22Rv1 (cell line): ENCODE measurements around the gene ECT2.
A peak's percentile ranks its signal among the peaks of the same experiment; 100 is the strongest.
"Not testable (repeated sequence)": the region's sequence is repeated elsewhere in the genome, so short reads cannot be mapped to it uniquely, and the experiment has no call there.

ENCODE experiments used
- H3K27ac ChIP-seq: fragments of 450-650 bp; 2 replicates; pipeline ENCODE4 v1.5.1; 2017
- ZFX ChIP-seq: fragments of 450-650 bp; IDR thresholded peaks from 2 replicates; pipeline ENCODE4 v1.6.1; 2017; ENCODE audit warnings: antibody characterized with exemption, borderline replicate concordance
- TF ChIP-seq, protein P1 (sequence below): fragments of 450-650 bp; IDR thresholded peaks from 2 replicates; pipeline ENCODE4 v1.5.1; 2017; ENCODE audit warnings: mild to moderate bottlenecking

ECT2 gene, protein sequence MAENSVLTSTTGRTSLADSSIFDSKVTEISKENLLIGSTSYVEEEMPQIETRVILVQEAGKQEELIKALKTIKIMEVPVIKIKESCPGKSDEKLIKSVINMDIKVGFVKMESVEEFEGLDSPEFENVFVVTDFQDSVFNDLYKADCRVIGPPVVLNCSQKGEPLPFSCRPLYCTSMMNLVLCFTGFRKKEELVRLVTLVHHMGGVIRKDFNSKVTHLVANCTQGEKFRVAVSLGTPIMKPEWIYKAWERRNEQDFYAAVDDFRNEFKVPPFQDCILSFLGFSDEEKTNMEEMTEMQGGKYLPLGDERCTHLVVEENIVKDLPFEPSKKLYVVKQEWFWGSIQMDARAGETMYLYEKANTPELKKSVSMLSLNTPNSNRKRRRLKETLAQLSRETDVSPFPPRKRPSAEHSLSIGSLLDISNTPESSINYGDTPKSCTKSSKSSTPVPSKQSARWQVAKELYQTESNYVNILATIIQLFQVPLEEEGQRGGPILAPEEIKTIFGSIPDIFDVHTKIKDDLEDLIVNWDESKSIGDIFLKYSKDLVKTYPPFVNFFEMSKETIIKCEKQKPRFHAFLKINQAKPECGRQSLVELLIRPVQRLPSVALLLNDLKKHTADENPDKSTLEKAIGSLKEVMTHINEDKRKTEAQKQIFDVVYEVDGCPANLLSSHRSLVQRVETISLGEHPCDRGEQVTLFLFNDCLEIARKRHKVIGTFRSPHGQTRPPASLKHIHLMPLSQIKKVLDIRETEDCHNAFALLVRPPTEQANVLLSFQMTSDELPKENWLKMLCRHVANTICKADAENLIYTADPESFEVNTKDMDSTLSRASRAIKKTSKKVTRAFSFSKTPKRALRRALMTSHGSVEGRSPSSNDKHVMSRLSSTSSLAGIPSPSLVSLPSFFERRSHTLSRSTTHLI

DNA sequence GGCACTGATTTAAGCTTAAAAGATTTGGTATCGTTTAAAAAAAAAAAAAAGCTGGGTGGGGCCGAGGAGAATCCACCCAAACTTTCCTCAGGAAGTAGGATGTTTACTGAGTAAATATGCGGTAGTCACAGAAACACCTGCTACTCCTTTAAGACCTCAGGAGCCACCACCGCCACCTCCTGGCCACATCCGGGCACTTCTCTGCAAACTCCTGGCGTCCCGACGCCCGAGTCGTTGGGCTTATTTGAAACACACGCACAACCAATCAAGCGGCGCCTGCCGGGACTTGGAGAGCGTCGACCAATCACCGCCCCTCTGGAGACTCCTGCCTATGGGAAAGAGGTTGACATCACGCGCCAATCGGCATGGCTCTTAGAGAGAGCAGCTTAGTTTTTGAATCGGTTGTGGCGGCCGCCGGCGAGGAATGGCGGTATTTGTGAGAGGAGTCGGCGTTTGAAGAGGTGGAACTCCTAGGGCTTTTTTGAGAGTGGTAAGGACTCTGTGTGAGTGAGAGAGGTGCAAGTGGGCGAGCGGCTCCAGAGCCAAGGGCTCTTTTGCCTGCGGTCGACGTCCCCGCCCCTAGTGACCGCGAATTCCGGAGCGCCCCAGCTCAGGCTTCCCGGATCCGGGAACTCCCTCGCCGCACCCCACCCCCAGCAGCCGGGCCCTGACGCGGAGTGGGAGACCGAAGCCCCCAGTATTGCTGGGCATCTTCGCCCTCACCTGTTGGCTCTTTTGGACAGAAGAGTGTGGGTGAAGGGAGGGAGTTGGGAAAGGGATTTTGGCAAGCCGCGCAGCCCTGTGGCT lies at the start of gene ECT2:
Gene ECT2, plus strand, starts transcription at position 359 of the 807 bp plus-strand sequence. CDS start 3,805 bp downstream, outside the sequence.
- H3K27ac ChIP-seq, result peak within 1 kb of the TSS; percentile 88
- TF ChIP-seq ZFX, result no peak
- TF ChIP-seq, protein P1, sequence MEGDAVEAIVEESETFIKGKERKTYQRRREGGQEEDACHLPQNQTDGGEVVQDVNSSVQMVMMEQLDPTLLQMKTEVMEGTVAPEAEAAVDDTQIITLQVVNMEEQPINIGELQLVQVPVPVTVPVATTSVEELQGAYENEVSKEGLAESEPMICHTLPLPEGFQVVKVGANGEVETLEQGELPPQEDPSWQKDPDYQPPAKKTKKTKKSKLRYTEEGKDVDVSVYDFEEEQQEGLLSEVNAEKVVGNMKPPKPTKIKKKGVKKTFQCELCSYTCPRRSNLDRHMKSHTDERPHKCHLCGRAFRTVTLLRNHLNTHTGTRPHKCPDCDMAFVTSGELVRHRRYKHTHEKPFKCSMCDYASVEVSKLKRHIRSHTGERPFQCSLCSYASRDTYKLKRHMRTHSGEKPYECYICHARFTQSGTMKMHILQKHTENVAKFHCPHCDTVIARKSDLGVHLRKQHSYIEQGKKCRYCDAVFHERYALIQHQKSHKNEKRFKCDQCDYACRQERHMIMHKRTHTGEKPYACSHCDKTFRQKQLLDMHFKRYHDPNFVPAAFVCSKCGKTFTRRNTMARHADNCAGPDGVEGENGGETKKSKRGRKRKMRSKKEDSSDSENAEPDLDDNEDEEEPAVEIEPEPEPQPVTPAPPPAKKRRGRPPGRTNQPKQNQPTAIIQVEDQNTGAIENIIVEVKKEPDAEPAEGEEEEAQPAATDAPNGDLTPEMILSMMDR, result peak; percentile 91

DNA sequence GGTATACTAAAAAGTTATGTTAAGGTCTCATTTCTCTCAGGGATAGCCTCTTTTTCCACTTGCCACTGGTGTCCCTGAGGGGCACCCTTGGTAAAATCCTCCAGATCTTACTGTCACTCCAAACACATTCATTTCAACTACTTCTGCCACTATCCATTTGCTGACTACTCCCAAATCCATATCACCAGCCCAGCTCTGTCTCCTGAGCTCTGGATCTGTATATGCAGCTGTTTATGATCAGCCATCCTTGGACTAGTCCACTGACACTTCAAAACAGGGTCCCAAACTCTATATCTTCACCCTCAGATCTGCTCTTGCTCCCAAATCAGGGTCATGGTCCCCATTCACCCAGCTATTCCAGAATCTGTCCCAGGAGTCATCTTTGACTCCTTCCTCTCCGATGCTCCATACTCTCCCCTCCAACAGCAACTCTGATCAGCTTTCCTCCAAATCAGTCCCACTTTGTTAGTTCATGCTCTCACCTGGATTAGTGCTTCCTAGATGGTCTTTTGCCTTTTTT lies 49.5 kb upstream of the ECT2 start:
- no peak overlapping the region for H3K27ac ChIP-seq

DNA sequence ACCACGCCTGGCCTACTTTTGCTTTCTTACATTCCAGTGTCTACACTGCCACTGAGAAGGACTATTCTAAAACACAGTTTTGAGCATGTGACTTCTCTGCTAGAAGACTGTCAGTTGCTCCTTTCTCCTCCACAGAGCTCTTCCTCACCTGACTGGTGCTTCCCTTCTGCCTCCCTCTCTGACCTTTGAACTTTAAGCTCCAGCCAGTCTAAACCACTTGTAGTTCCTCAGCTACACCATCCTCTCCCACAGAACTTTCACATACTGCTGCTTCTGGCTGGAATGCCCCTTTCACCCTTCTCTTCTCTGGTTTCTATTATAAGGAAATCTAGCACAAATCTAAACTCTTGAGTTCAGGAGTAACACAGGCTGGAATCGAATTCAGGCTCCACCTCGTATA lies 48.8 kb upstream of the ECT2 start:
- no peak for TF ChIP-seq ZFX
- TF ChIP-seq, protein P1, result no peak
- H3K27ac ChIP-seq, result no peak overlapping the region

More for the DNA sequence above, 49.5 kb upstream of the ECT2 start:
- TF ChIP-seq, protein P1, result no peak
- TF ChIP-seq ZFX, result no peak

DNA sequence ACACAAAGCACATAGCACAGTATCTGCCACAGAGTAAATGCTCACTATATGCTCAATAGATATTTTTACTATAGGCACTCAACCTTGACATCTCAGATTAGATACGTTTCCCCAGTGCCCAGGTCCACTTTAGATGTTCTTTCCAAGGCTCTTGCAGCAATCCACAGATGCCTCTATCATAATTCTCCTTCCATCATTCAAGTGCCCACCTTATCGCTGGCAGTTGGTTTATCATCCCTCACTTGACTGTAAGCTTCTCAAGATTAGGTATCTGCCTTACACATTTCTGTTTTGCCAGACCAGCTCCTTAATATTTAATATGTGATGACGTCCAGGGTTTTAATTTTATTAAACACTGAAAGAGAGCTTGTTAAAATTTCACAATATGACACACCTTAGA lies 48.3 kb upstream of the ECT2 start:
- TF ChIP-seq, protein P1, result no peak
- no peak for TF ChIP-seq ZFX
- no peak overlapping the region for H3K27ac ChIP-seq

DNA sequence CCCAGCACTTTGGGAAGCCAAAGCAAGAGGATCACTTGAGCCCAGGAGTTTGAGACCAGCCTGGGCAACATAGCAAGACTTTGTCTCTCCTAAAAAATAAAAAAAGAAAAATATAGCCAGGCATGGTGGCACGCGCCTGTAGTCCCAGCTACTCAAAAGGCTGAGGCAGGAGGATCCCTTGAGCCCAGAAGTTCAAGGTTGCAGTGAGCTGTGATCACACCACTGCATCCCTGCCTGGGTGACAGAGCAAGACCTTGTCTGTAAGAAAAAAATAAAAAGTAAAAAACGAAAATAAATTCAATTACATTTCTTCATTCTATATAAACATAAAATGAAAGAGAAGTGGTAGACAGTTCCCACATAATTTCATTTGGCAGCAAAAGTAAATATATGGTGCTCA lies 47.8 kb upstream of the ECT2 start:
- H3K27ac ChIP-seq, result not testable (repeated sequence)

DNA sequence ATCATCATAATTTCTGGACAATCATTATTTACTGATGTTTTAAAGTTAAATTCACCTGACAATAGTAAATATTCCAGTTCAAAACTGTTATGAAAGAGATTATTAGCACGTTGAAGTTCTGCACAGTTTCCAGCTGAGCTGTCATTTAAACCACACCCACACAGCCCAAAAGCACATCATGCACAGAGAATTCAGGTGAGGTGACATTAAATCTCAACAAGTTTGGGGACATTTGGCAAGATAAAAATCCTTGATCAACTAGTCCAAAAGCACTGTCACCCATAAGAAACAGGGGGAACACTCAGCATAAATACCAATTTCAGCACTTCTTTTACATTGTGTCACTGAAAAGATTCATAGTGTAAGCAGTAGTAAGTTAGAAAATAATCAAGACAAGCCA lies 46.5 kb upstream of the ECT2 start:
- no peak overlapping the region for H3K27ac ChIP-seq
- no peak for TF ChIP-seq ZFX
- TF ChIP-seq, protein P1, result no peak

DNA sequence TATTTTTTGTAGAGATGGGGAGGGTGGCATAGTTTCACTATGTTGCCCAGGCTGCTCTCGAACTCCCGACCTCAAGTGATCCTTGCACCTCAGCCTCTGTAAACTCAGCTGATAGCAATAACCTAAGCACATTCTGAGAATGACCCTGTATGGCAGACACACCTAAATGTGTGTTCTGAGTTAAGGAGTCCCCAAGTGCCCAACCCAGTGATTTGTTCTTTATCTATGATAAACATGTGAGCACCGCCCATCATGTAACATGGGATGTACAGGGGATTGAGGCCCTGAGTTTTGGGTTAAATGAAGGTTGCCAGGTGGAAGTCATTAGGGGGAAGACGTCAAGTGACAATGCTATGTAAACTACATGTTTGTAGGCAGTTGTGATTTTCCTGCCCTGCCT lies 45.4 kb upstream of the ECT2 start:
- TF ChIP-seq, protein P1, result no peak
- no peak for TF ChIP-seq ZFX
- no peak overlapping the region for H3K27ac ChIP-seq
